Liver (tissue), 3 donors: ENCODE results near the gene SCAND1.

Experiments used
- GABPA ChIP-seq, 2 donors: IDR thresholded peaks in 1 of 2; conservative IDR thresholded peaks in 1 of 2; 2 replicates each; pipeline ENCODE4 v1.6.1; 2016; ENCODE audit warnings: antibody characterized with exemption in 2 of 2, mild to moderate bottlenecking in 1 of 2, moderate library complexity in 1 of 2
- HNF4A ChIP-seq, 2 donors: conservative IDR thresholded peaks; 2 replicates each; pipeline ENCODE4 v1.6.1; 2016; ENCODE audit warnings: antibody characterized with exemption in 2 of 2, mild to moderate bottlenecking in 2 of 2
- REST ChIP-seq: IDR thresholded peaks from 2 replicates; pipeline ENCODE4 v1.6.1; 2016; ENCODE audit warnings: antibody characterized with exemption, mild to moderate bottlenecking
- RXRA ChIP-seq, 2 donors: IDR thresholded peaks; 2 replicates each; pipeline ENCODE4 v1.6.1; 2017 to 2018; ENCODE audit warnings: antibody characterized with exemption in 2 of 2, mild to moderate bottlenecking in 1 of 2
- YY1 ChIP-seq: IDR thresholded peaks from 2 replicates; pipeline ENCODE4 v1.6.1; 2016; ENCODE audit warnings: antibody characterized with exemption, mild to moderate bottlenecking
- TF ChIP-seq, protein P1 (sequence below): fragments of 150-350 bp; IDR thresholded peaks from 2 replicates; pipeline ENCODE4 v1.5.1; 2017; ENCODE audit warnings: improper control_type of control experiment, low read depth, low read length; ENCODE audit not compliant: missing input control
- TF ChIP-seq, protein P2 (sequence below): IDR thresholded peaks from 2 replicates; pipeline ENCODE4 v1.6.1; 2016; ENCODE audit warnings: antibody characterized with exemption
- donor health status: healthy.
- donor health status: healthy.

GRCh38 chr20:35950093-35950492 is 4.2 kb downstream of the SCAND1 start:
- TF ChIP-seq, protein P1, sequence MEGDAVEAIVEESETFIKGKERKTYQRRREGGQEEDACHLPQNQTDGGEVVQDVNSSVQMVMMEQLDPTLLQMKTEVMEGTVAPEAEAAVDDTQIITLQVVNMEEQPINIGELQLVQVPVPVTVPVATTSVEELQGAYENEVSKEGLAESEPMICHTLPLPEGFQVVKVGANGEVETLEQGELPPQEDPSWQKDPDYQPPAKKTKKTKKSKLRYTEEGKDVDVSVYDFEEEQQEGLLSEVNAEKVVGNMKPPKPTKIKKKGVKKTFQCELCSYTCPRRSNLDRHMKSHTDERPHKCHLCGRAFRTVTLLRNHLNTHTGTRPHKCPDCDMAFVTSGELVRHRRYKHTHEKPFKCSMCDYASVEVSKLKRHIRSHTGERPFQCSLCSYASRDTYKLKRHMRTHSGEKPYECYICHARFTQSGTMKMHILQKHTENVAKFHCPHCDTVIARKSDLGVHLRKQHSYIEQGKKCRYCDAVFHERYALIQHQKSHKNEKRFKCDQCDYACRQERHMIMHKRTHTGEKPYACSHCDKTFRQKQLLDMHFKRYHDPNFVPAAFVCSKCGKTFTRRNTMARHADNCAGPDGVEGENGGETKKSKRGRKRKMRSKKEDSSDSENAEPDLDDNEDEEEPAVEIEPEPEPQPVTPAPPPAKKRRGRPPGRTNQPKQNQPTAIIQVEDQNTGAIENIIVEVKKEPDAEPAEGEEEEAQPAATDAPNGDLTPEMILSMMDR = no peak
- TF ChIP-seq RXRA (IDR thresholded peaks at IDR 0.05) (no peak), YY1 (no peak), GABPA (IDR thresholded peaks at IDR 0.05 in 1 of 2, conservative IDR thresholded peaks at IDR 0.05 in 1 of 2) (no peak), REST (no peak), HNF4A (conservative IDR thresholded peaks at IDR 0.05) (no peak)
- TF ChIP-seq, protein P2, sequence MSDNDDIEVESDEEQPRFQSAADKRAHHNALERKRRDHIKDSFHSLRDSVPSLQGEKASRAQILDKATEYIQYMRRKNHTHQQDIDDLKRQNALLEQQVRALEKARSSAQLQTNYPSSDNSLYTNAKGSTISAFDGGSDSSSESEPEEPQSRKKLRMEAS = no peak
